Adipocyte (in vitro differentiated cells): ENCODE results near the gene ZNF333.
"Not testable (repeated sequence)": the region's sequence is repeated elsewhere in the genome, so short reads cannot be mapped to it uniquely, and the experiment has no call there.

Experiments
- DNase-seq: peaks from one replicate; pipeline ENCODE4 v3.0.0-alpha.2; 2015; ENCODE audit warnings: low read depth
- H3K27me3 ChIP-seq: replicated peaks from 2 replicates; pipeline ENCODE4 v1.7.0; 2013; ENCODE audit warnings: mild to moderate bottlenecking, low read length, moderate library complexity; ENCODE audit not compliant: control insufficient read depth, insufficient read depth
- H3K36me3 ChIP-seq: 2 replicates; pipeline ENCODE4 v1.7.0; 2013; ENCODE audit warnings: low read length, mild to moderate bottlenecking, moderate library complexity; ENCODE audit not compliant: control insufficient read depth, insufficient read depth, severe bottlenecking
- H3K4me1 ChIP-seq: 2 replicates; pipeline ENCODE4 v1.7.0; 2013; ENCODE audit warnings: mild to moderate bottlenecking, low read length, moderate library complexity; ENCODE audit not compliant: control insufficient read depth, insufficient read depth
- H3K4me3 ChIP-seq: 2 replicates; pipeline ENCODE4 v1.7.0; 2013; ENCODE audit warnings: mild to moderate bottlenecking, low read length, moderate library complexity
- H3K9ac ChIP-seq: 2 replicates; pipeline ENCODE4 v1.7.0; 2013; ENCODE audit warnings: mild to moderate bottlenecking, low read length, moderate library complexity
- H3K9me3 ChIP-seq: 2 replicates; pipeline ENCODE4 v1.7.0; 2013; ENCODE audit warnings: mild to moderate bottlenecking, low read length, moderate library complexity; ENCODE audit not compliant: control insufficient read depth

Gene ZNF333

GRCh38 chr19:14779151-14779550 is 89.3 kb downstream of the ZNF333 start:
- Histone ChIP-seq H3K4me3 (no peak overlapping the region), H3K4me1 (no peaks in the 10 kb centered on the region), H3K36me3 (no peaks in the 10 kb centered on the region), H3K27me3 (peaks cover 4% of the 10 kb centered on the region), H3K9ac (no peak overlapping the region), H3K9me3 (no peaks in the 10 kb centered on the region)
- no peak for DNase-seq

- not testable (repeated sequence) for H3K4me1 ChIP-seq, DNase-seq
Observed at GRCh38 chr19:14780622-14781225, 90.9 kb downstream of the ZNF333 start.

GRCh38 chr19:14781713-14782536 is 92.1 kb downstream of the ZNF333 start:
- H3K27me3 ChIP-seq, H3K9ac ChIP-seq, H3K9me3 ChIP-seq, DNase-seq, H3K4me1 ChIP-seq, H3K4me3 ChIP-seq, H3K36me3 ChIP-seq: not testable (repeated sequence)

More at GRCh38 chr19:14780622-14781225, 90.9 kb downstream of the ZNF333 start:
- H3K4me3 ChIP-seq, H3K27me3 ChIP-seq, H3K36me3 ChIP-seq, H3K9me3 ChIP-seq, H3K9ac ChIP-seq: not testable (repeated sequence)

GRCh38 chr19:14782626-14783409 is 93.0 kb downstream of the ZNF333 start:
- no peaks in the 10 kb centered on the region for H3K9me3 ChIP-seq
- no peak for DNase-seq
- no peaks in the 10 kb centered on the region for H3K27me3 ChIP-seq
- no peaks in the 10 kb centered on the region for H3K36me3 ChIP-seq
- no peaks in the 10 kb centered on the region for H3K4me1 ChIP-seq
- no peak overlapping the region for H3K9ac ChIP-seq
- no peak overlapping the region for H3K4me3 ChIP-seq
